Thyroid gland (tissue), 4 donors: ENCODE results near the gene P4HA3. TPM values are rescaled to one million over a fixed set of nuclear protein-coding genes. Genes with fewer than 3 reads are reported as not detected.
A peak's percentile ranks its signal among the peaks of the same experiment; 100 is the strongest.

Experiments used
- DNase-seq, 2 donors: peaks; one replicate each; pipeline ENCODE4 v3.0.0-alpha.2; 2019
- H3K27ac ChIP-seq, 3 donors: fragments of 200-600 bp; sonication (generic); 1 replicate in 2 of 3; 2 replicates in 1 of 3; pipeline ENCODE4 v1.5.1; 2016 to 2019; ENCODE audit warnings: mild to moderate bottlenecking in 1 of 3, moderate library complexity in 1 of 3
- H3K27me3 ChIP-seq: fragments of 200-600 bp; sonication (generic); one replicate; pipeline ENCODE4 v1.5.1; 2019
- H3K36me3 ChIP-seq, 2 donors: fragments of 200-600 bp; sonication (generic); one replicate each; pipeline ENCODE4 v1.5.1; 2016 to 2019
- H3K4me1 ChIP-seq, 2 donors: fragments of 200-600 bp; sonication (generic); one replicate each; pipeline ENCODE4 v1.5.1; 2017 to 2019
- H3K4me3 ChIP-seq, 3 donors: fragments of 200-600 bp; sonication (generic); replicated peaks in 1 of 3; 1 replicate in 2 of 3; 2 replicates in 1 of 3; pipeline ENCODE4 v1.5.1; 2016; ENCODE audit warnings: mild to moderate bottlenecking in 1 of 3
- H3K9me3 ChIP-seq: fragments of 200-600 bp; sonication (generic); one replicate; pipeline ENCODE4 v1.5.1; 2017
- POLR2A ChIP-seq, 2 donors: fragments of 450-650 bp; IDR thresholded peaks; one replicate each; pipeline ENCODE4 v1.6.1; 2017; ENCODE audit warnings: antibody characterized with exemption in 2 of 2, mild to moderate bottlenecking in 2 of 2, moderate library complexity in 1 of 2
- WGBS, 2 donors: methylation state at CpG; one replicate each; pipeline ENCODE4 v1.1.5; 2017; 5-methylcytosine and 5-hydroxymethylcytosine counted together
- intact Hi-C: fragments of 100-400 bp; cut with DNase I; formaldehyde crosslinking; loops from one replicate; pipeline ENCODE4 v1.15.1; 2023
- total RNA-seq, 4 donors: library from RNA; depleted of rRNA; stranded (reverse); fragments of >200 nt; gene quantifications; one replicate each; pipeline ENCODE4 v1.2.3, GENCODE V29; 2016
- TF ChIP-seq, protein P1 (sequence below), 6 experiments: fragments of 200-600 bp in 3 of 6; fragments of 450-650 bp in 3 of 6; sonication (generic) in 3 of 6; IDR thresholded peaks; one replicate each; pipeline ENCODE4 v1.5.1; 2016 to 2019; ENCODE audit warnings: antibody characterized with exemption in 6 of 6, mild to moderate bottlenecking in 2 of 6, inconsistent platforms in 1 of 6, moderate library complexity in 1 of 6

Gene P4HA3
- total RNA-seq, 4 donors from 2014 or later: 1.6 to 4.3 (median 2.7) TPM

DNA sequence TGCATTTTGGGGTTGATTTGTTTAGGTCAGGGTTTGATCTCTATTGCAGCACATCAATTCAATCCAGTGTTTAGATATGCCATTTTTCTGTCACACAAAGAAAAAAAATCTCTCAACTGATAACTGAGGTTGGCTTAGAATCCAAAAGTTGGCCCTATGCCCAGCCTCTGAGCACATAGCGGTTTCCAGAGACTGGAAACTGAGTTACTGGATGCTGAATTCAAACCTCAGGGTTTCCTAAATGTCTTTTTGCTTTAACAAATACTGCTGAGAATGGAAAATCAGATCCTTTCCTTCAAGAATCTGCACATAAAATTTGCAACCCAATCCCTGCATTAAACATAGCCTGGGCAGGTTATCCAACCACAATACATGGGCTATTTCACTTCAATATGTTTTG lies 4.0 kb downstream of the P4HA3 start:
- 31 to 38% methylated on average over 1 of the region's 1 CpG for WGBS, 2 donors
- peak in 1 of 2 donors; percentile 29 for DNase-seq
- no peaks in the 10 kb centered on the region for H3K36me3 ChIP-seq
- H3K27ac ChIP-seq: no peak overlapping the region
- H3K4me1 ChIP-seq: peaks cover 3 to 10% of the 10 kb centered on the region in 2 donors
- no peaks in the 10 kb centered on the region for H3K27me3 ChIP-seq
- no peak overlapping the region for H3K4me3 ChIP-seq
- TF ChIP-seq POLR2A (IDR thresholded peaks at IDR 0.05): no peak
- TF ChIP-seq, protein P1, sequence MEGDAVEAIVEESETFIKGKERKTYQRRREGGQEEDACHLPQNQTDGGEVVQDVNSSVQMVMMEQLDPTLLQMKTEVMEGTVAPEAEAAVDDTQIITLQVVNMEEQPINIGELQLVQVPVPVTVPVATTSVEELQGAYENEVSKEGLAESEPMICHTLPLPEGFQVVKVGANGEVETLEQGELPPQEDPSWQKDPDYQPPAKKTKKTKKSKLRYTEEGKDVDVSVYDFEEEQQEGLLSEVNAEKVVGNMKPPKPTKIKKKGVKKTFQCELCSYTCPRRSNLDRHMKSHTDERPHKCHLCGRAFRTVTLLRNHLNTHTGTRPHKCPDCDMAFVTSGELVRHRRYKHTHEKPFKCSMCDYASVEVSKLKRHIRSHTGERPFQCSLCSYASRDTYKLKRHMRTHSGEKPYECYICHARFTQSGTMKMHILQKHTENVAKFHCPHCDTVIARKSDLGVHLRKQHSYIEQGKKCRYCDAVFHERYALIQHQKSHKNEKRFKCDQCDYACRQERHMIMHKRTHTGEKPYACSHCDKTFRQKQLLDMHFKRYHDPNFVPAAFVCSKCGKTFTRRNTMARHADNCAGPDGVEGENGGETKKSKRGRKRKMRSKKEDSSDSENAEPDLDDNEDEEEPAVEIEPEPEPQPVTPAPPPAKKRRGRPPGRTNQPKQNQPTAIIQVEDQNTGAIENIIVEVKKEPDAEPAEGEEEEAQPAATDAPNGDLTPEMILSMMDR (IDR thresholded peaks at IDR 0.05): no peak
- no peaks in the 10 kb centered on the region for H3K9me3 ChIP-seq
- intact Hi-C loops: no loop called here

DNA sequence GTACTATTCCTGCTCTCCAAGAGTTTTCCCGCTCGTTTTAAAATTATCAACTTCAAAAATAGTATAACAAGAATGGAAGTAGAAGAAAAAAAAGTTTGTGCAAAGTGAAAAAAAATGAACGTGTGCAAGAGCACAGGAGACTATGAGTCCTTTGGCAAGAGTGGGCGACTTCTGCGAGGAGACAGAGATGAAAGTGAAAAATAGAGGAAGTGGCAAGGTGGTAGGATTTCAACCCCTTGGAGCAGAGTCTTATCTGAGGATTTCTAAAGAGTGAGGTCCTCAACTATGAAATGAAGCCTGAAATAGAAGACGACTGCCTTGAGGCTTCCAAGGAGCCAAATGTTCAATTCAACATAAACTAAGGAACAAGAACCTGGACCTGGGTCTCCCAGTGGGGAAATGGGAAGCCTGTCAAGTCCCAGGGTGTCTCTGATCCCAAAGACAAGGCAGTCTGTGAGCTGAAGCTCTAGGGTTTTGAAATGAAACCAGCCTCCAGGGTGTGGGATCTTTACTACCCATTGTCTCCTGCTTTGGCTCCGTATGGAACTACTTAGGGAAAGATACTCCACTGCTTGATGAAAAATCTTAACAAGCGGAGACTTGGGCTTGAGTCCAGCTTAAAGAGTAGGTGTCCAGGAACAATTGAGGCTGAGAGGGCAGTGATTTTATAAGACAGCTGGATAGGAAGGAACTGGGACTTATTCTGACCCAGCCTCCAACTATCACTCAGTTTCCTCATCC lies 4.8 kb downstream of the P4HA3 start:
- intact Hi-C loops: no loop called here
- Histone ChIP-seq H3K27ac (no peak overlapping the region), H3K36me3 (no peaks in the 10 kb centered on the region), H3K4me1 (peaks cover 3 to 7% of the 10 kb centered on the region in 2 donors), H3K4me3 (no peak overlapping the region), H3K27me3 (no peaks in the 10 kb centered on the region), H3K9me3 (no peaks in the 10 kb centered on the region)
- DNase-seq: no peak
- WGBS, 2 donors: 68 to 73% methylated on average over 8 of the region's 8 CpGs
- no peak for TF ChIP-seq POLR2A (IDR thresholded peaks at IDR 0.05)
- TF ChIP-seq, protein P1 (IDR thresholded peaks at IDR 0.05): no peak

DNA sequence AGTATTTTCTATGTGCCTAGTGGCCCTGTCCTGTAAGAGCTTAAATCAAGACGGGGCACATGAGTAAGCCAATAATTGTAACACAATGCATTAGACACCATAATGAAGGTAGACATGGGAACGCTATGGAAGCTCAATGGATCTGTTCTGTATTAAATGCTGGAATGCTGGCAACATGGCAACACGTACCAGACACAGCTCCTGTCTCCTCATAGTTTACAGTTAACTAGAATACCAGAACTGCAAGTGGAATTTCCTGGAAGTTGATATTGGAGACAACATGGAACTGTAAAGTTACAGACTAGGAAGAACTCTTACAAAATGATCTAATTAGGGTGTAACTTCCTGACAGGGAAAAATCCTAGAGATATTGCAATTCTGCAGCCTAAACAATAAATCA lies 12.4 kb downstream of the P4HA3 start:
- intact Hi-C loops: no loop called here
- TF ChIP-seq POLR2A (IDR thresholded peaks at IDR 0.05): no peak
- TF ChIP-seq, protein P1 (IDR thresholded peaks at IDR 0.05): no peak
- WGBS, 2 donors: 86 to 89% methylated on average over 3 of the region's 3 CpGs

DNA sequence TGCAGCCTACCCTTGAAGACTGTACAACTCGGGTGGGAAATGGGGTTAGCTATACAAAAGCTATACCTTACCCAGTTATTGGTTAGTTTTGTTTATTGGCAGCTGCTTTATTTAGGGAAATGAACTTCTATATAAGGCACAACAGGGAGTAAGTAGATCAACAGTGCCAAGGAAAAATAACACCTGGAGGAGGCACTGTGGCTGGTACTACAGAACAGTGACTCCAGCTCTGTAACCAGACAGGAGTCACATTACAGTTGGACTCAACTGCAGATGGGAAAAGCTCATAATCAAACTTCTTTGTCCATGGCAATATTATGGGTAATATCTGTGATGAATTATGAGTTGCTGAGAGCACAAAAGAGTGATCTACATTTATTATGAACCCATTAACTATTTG lies 14.0 kb downstream of the P4HA3 start:
- intact Hi-C loops: no loop called here
- Histone ChIP-seq H3K4me1 (no peaks in the 10 kb centered on the region), H3K4me3 (no peak overlapping the region), H3K27ac (no peak overlapping the region), H3K27me3 (no peaks in the 10 kb centered on the region), H3K9me3 (no peaks in the 10 kb centered on the region), H3K36me3 (no peaks in the 10 kb centered on the region)
- WGBS, 2 donors: 95 to 97% methylated on average over 1 of the region's 1 CpG
- no peak for TF ChIP-seq POLR2A (IDR thresholded peaks at IDR 0.05)
- TF ChIP-seq, protein P1 (IDR thresholded peaks at IDR 0.05): no peak
- DNase-seq: no peak

More for the DNA sequence above, 12.4 kb downstream of the P4HA3 start:
- H3K27ac ChIP-seq: no peak overlapping the region
- H3K27me3 ChIP-seq: no peaks in the 10 kb centered on the region
- no peak overlapping the region for H3K4me3 ChIP-seq
- no peaks in the 10 kb centered on the region for H3K36me3 ChIP-seq
- no peaks in the 10 kb centered on the region for H3K4me1 ChIP-seq
- no peaks in the 10 kb centered on the region for H3K9me3 ChIP-seq
- no peak for DNase-seq

DNA sequence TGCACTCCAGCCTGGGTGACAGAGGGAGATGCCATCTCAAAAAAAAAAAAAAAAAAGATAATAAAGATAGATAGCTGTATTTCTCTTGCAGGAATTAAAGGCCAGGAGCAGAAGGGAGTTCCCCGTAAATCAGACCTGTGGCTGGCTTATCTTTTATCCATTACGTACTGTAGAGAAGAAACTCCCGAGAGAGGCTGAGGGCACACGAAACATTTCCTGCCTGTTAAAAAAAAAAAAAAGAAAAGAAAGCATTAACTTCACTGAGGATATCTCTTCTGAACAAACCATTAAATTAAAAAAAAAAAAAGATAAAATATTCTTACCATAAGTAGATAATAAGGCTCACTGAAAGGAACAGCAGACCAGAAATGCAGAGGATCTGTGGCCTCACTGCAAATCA lies 22.5 kb downstream of the P4HA3 start:
- 63 to 76% methylated on average over 4 of the region's 4 CpGs for WGBS, 2 donors
- no peak overlapping the region for H3K4me3 ChIP-seq
- no peaks in the 10 kb centered on the region for H3K9me3 ChIP-seq
- H3K4me1 ChIP-seq: peaks cover 0 to 10% of the 10 kb centered on the region in 2 donors
- no peak for TF ChIP-seq POLR2A (IDR thresholded peaks at IDR 0.05)
- TF ChIP-seq, protein P1 (IDR thresholded peaks at IDR 0.05): no peak
- no peak for DNase-seq
- H3K36me3 ChIP-seq: no peaks in the 10 kb centered on the region
- no peaks in the 10 kb centered on the region for H3K27me3 ChIP-seq
- intact Hi-C loops: no loop called here
- no peak overlapping the region for H3K27ac ChIP-seq
